CD4-positive, alpha-beta T cell (primary cell): ENCODE results near the gene STAB1. TPM values are rescaled to one million over a fixed set of nuclear protein-coding genes. Genes with fewer than 3 reads are reported as not detected.

Experiments
- ATAC-seq: fragments of 200-7000 bp; cut with Tn5 transposase; one replicate; pipeline ENCODE4 v1.10.0; 2022; ENCODE audit warnings: mild to moderate bottlenecking; ENCODE audit not compliant: poor library complexity
- CTCF ChIA-PET: fragments of 350-600 bp; sonication (Branson Sonifier 250); formaldehyde crosslinking; loops from one replicate; lab custom pipeline; 2021; ENCODE audit warnings: antibody characterized with exemption, inconsistent platforms; lab: Charles Lee
- POLR2A ChIA-PET: fragments of 350-600 bp; sonication (Branson Sonifier 250); formaldehyde crosslinking; loops from one replicate; lab custom pipeline; 2021; ENCODE audit warnings: antibody characterized with exemption, inconsistent platforms; lab: Charles Lee
- DNase-seq, 14 experiments: peaks; one replicate each; pipeline ENCODE4 v3.0.0-alpha.2; 2013 to 2020; ENCODE audit warnings: mixed read lengths in 2 of 14
- H3K27ac ChIP-seq, 2 donors: one replicate each; pipeline versions ENCODE4 v1.5.1 to v1.7.0; 2013; ENCODE audit warnings: low read length in 2 of 2, low read depth in 1 of 2, mild to moderate bottlenecking in 1 of 2
- H3K27me3 ChIP-seq, 2 experiments: 1 replicate in 1 of 2; 2 replicates in 1 of 2; pipeline versions ENCODE4 v1.6.1 to v1.7.0; 2013; ENCODE audit warnings: low read length in 2 of 2, control low read depth in 1 of 2, mild to moderate bottlenecking in 1 of 2, moderate library complexity in 1 of 2; ENCODE audit not compliant: insufficient read depth in 2 of 2, control insufficient read depth in 1 of 2
- H3K36me3 ChIP-seq: one replicate; pipeline ENCODE4 v1.6.1; 2013; ENCODE audit warnings: low read length, control low read depth; ENCODE audit not compliant: insufficient read depth
- H3K4me1 ChIP-seq: one replicate; pipeline ENCODE4 v1.6.1; 2013; ENCODE audit warnings: low read length, control low read depth; ENCODE audit not compliant: insufficient read depth
- H3K4me3 ChIP-seq: one replicate; pipeline ENCODE4 v1.5.1; 2013; ENCODE audit warnings: mild to moderate bottlenecking, low read length, moderate library complexity
- H3K9me3 ChIP-seq, 2 experiments: 1 replicate in 1 of 2; 2 replicates in 1 of 2; pipeline versions ENCODE4 v1.6.1 to v1.7.0; 2013; ENCODE audit warnings: low read length in 2 of 2, mild to moderate bottlenecking in 2 of 2, control low read depth in 1 of 2, moderate library complexity in 1 of 2; ENCODE audit not compliant: control insufficient read depth in 1 of 2, insufficient read depth in 1 of 2
- H3K27ac Mint-ChIP-seq: one replicate; pipeline ENCODE4 v1.8.0; 2020; ENCODE audit warnings: mixed read lengths
- H3K27me3 Mint-ChIP-seq: one replicate; pipeline ENCODE4 v1.8.0; 2021; ENCODE audit warnings: mixed read lengths
- H3K36me3 Mint-ChIP-seq: one replicate; pipeline ENCODE4 v1.8.0; 2021; ENCODE audit warnings: low read depth, mixed read lengths
- H3K4me1 Mint-ChIP-seq: one replicate; pipeline ENCODE4 v1.8.0; 2021; ENCODE audit warnings: low read depth, mixed read lengths
- H3K4me3 Mint-ChIP-seq: one replicate; pipeline ENCODE4 v1.8.0; 2020; ENCODE audit warnings: mild to moderate bottlenecking, mixed read lengths
- H3K9me3 Mint-ChIP-seq: one replicate; pipeline ENCODE4 v1.8.0; 2020; ENCODE audit warnings: mixed read lengths
- intact Hi-C, 2 experiments: fragments of 100-400 bp; cut with DNase I in 1 of 2; cut with micrococcal nuclease in 1 of 2; formaldehyde crosslinking; loops; one replicate each; pipeline versions ENCODE4 v1.15.1 to v1.9.0; 2023 to 2025; cut with DNase I, micrococcal nuclease
- total RNA-seq, 174 experiments: library from RNA in 2 of 174; stranded (reverse) in 2 of 174; gene quantifications; one replicate each; pipeline ENCODE4 v1.2.3 and lab custom pipeline; 2021 to 2026
- TF ChIP-seq, protein P1 (sequence below): fragments of 200-600 bp; IDR thresholded peaks from one replicate; pipeline ENCODE4 v1.8.0; 2022; ENCODE audit warnings: antibody characterized with exemption, mild to moderate bottlenecking

Gene STAB1
- total RNA-seq, 2 experiments from 2014 or later, result 1.5 to 2.5 TPM

DNA sequence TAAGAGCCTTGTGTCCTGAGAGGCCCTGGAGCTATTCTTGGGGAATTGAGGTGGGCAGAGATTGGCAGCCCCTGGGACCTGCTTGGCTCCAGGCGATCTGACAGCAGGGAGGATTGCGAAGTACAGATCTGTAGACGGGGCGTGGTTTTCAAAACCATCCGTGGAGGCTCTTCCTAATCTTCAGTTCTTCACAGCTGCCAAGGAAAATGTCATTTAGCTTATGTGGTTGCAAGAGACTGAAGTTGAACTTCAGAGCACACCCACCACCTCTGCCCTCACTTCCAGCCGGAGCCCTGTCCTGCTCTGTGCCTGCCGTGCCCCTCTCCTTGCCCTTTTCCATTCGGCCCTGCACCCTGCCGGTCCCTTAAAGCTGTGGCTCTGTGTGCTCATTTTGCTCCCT is 26.8 kb upstream of the STAB1 start:
- ChIA-PET POLR2A (no interaction called here), CTCF (no interaction called here)
- DNase-seq (no peak), ATAC-seq (no peak)
- Mint-ChIP-seq H3K27ac (no peak overlapping the region), H3K4me3 (no peak overlapping the region), H3K36me3 (peaks cover 50% of the 10 kb centered on the region), H3K9me3 (no peaks in the 10 kb centered on the region), H3K27me3 (no peaks in the 10 kb centered on the region), H3K4me1 (peaks cover 5% of the 10 kb centered on the region)
- intact Hi-C loops, result no loop called here
- Histone ChIP-seq H3K9me3 (no peaks in the 10 kb centered on the region), H3K27me3 (no peaks in the 10 kb centered on the region), H3K36me3 (peaks cover 49% of the 10 kb centered on the region), H3K27ac (no peak overlapping the region), H3K4me3 (no peak overlapping the region), H3K4me1 (no peaks in the 10 kb centered on the region)
- TF ChIP-seq, protein P1, sequence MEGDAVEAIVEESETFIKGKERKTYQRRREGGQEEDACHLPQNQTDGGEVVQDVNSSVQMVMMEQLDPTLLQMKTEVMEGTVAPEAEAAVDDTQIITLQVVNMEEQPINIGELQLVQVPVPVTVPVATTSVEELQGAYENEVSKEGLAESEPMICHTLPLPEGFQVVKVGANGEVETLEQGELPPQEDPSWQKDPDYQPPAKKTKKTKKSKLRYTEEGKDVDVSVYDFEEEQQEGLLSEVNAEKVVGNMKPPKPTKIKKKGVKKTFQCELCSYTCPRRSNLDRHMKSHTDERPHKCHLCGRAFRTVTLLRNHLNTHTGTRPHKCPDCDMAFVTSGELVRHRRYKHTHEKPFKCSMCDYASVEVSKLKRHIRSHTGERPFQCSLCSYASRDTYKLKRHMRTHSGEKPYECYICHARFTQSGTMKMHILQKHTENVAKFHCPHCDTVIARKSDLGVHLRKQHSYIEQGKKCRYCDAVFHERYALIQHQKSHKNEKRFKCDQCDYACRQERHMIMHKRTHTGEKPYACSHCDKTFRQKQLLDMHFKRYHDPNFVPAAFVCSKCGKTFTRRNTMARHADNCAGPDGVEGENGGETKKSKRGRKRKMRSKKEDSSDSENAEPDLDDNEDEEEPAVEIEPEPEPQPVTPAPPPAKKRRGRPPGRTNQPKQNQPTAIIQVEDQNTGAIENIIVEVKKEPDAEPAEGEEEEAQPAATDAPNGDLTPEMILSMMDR, result no peak

- TF ChIP-seq, protein P1, result no peak
- H3K36me3 Mint-ChIP-seq, result peaks cover 54% of the 10 kb centered on the region
- no peak for DNase-seq
- H3K9me3 Mint-ChIP-seq, result no peaks in the 10 kb centered on the region
- no peaks in the 10 kb centered on the region for H3K4me1 ChIP-seq
- ATAC-seq, result no peak
- H3K27me3 Mint-ChIP-seq, result no peaks in the 10 kb centered on the region
- no peaks in the 10 kb centered on the region for H3K27me3 ChIP-seq
- CTCF ChIA-PET, result no interaction called here
- POLR2A ChIA-PET, result no interaction called here
- H3K27ac Mint-ChIP-seq, result no peak overlapping the region
- no peaks in the 10 kb centered on the region for H3K9me3 ChIP-seq
- H3K36me3 ChIP-seq, result peaks cover 56% of the 10 kb centered on the region
- no peak overlapping the region for H3K4me3 ChIP-seq
- intact Hi-C loops, result no loop called here
- H3K27ac ChIP-seq, result no peak overlapping the region
- H3K4me1 Mint-ChIP-seq, result peaks cover 5% of the 10 kb centered on the region
- no peak overlapping the region for H3K4me3 Mint-ChIP-seq
Measured at GRCh38 chr3:52469001-52469400, 26.1 kb upstream of the STAB1 start.

DNA sequence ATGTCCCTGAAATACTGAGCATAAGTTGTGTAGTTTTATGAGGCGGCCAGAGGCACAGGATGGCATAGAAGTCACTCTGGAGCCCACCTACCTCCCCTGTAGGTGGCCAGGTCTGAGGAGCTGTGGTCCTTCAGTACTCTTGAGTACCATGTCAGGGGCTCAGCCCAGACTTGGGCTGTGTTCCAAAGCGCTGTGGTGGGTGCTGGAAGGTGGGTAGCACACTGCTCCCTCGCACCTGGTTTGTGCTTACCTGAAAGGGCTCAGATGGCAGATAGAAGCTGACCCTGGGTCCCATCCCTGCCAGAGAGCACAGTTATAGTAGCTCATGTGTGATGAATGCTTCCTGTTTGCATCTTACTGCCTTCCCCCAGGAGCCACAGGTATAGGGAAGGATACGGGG is 24.2 kb upstream of the STAB1 start:
- ChIA-PET POLR2A (no interaction called here), CTCF (no interaction called here)
- Histone ChIP-seq H3K4me3 (no peak overlapping the region), H3K27me3 (no peaks in the 10 kb centered on the region), H3K9me3 (no peaks in the 10 kb centered on the region), H3K36me3 (peaks cover 60% of the 10 kb centered on the region), H3K4me1 (no peaks in the 10 kb centered on the region), H3K27ac (no peak overlapping the region)
- DNase-seq (no peak), ATAC-seq (no peak)
- Mint-ChIP-seq H3K9me3 (no peaks in the 10 kb centered on the region), H3K36me3 (peaks cover 64% of the 10 kb centered on the region), H3K4me3 (no peak overlapping the region), H3K4me1 (peaks cover 5% of the 10 kb centered on the region), H3K27ac (no peak overlapping the region), H3K27me3 (no peaks in the 10 kb centered on the region)
- TF ChIP-seq, protein P1, result no peak
- intact Hi-C loops, result loop anchor here in 1 of 2 experiments (5.0 kb wide), 1 partner anchor 601 kb away; no protein-coding TSS in a partner anchor
